GM12875 (cell line): ENCODE results near the gene STPG3.

ENCODE experiments used
- H3K4me3 ChIP-seq: one replicate; pipeline ENCODE4 v1.5.1; 2011; ENCODE audit warnings: low read depth, low read length, control low read depth
- CTCF ChIP-seq: IDR thresholded peaks from 2 replicates; pipeline ENCODE4 v1.5.1; 2011; ENCODE audit warnings: low read depth, mild to moderate bottlenecking, control low read depth, inconsistent platforms, low read length, moderate library complexity, borderline replicate concordance; ENCODE audit not compliant: insufficient read depth

Gene STPG3

DNA sequence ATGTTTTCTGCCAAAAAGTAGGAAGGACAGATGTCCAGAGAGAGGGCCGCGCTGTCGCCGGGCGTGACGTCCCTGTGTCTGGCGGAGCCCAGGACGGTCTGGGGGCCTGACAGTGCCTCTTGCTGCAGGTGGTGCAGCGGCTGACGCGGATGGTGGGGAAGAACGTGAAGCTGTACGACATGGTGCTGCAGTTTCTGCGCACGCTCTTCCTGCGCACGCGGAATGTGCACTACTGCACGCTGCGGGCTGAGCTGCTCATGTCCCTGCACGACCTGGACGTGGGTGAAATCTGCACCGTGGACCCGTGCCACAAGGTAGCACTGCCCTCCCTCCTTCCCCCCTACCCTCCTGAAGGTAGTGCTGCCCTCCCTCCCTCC, 11.8 kb downstream of the STPG3 start:
- TF ChIP-seq CTCF, result no peak
- no peak overlapping the region for H3K4me3 ChIP-seq

DNA sequence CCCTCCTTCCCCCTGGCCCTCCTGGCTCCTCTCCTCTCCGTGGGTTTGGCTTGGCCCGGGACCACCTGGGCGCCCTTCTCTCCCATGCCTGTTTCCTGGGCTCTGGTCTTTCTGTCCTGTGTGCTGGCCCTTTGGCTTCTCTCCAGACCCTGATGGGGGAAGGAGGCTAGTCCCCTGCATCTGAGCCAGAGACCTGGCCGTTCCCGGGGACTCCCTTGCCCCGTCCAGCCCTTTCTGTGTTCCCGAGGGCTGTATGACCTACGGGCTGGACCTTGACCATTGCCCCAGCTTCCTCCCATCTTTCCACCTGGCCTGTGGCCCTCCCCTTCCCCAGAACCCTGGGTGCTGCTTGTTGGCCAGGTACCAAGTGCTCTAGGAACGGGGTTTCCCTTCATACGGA, 12.4 kb downstream of the STPG3 start:
- TF ChIP-seq CTCF, result no peak
- H3K4me3 ChIP-seq, result no peak overlapping the region

DNA sequence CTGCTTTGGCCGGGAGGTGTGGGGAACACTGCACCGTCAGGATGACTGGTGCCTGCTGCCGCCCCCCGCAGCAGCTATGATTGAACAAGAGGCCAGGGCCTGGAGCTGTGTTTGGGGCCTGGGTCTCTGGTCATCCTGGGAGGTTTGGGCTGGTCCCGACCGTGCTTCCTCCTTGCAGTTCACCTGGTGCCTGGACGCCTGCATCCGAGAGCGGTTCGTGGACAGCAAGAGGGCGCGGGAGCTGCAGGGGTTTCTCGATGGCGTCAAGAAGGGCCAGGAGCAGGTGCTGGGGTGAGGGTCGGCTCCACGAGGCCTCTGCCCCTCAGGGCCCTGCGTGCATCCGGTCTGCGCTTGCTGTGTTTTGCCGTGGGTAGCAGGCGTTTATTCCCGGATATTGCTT, 13.0 kb downstream of the STPG3 start:
- TF ChIP-seq CTCF, result no peak
- H3K4me3 ChIP-seq, result no peak overlapping the region

DNA sequence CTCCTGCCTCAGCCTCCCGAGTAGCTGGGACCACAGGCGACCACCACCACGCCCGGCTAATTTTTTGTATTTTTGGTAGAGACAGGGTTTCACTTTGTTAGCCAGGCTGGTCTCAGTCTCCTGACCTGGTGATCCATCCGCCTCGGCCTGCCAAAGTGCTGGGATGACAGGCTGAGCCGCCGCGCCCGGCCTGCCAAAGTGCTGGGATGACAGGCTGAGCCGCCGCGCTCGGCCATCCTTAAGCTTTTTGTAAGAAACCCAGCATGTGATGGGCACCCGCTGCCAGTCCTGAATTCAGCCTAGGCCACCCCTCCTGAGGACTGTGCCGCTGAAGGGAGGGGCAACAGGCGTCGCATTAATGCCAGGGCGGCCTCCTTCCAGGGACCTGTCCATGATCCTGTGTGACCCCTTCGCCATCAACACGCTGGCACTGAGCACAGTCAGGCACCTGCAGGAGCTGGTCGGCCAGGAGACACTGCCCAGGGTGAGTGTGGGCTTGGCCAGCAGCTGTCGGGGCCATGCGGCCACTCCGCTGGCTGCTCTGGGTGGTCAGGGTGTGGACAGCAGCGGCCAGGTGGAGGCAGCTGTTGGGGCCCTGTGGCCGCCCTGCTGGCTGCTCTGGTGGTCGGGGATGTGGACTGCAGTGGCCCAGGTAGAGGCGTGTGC, 14.5 kb downstream of the STPG3 start:
- no peak overlapping the region for H3K4me3 ChIP-seq
- no peak for TF ChIP-seq CTCF

GRCh38 chr9:137266162-137266527, 15.1 kb downstream of the STPG3 start:
- H3K4me3 ChIP-seq, result no peak overlapping the region
- TF ChIP-seq CTCF, result no peak

DNA sequence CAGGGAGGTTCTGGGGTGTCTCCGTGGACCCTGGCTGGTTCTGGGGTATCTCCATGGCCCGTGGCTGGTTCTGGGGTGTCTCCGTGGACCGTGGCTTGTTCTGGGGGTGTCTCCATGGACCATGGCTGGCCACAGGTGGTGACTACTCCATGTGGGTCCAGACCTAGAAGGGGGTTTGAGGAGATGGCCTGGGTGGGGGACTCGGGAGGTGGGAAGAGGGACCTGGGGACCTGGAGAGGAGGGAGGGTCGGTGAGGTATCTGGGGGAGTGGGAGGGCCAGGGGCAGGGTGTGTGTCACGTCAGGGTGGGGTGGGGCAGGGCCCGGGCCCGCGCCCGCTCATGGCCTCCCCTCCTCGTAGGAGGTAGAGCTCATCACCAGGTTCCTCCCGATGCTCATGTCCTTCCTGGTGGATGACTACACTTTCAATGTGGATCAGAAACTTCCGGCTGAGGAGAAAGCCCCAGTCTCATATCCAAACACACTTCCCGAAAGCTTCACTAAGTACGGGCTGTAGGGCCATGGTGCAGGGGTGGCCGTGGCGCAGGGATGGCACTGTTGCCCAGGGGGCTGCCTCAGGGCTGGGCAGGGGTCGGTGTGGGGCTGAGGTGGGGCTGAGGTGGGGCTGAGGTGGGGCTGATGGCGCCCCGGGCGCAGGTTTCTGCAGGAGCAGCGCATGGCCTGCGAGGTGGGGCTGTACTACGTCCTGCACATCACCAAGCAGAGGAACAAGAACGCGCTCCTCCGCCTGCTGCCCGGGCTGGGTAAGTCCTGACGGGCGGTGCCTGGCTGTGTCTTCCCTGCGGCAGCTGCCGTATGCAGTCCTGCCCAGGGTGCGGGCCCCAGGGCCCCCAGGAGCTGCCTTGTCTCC, 15.7 kb downstream of the STPG3 start:
- H3K4me3 ChIP-seq, result no peak overlapping the region
- TF ChIP-seq CTCF, result no peak

GRCh38 chr9:137267933-137268355, 16.9 kb downstream of the STPG3 start:
- no peak overlapping the region for H3K4me3 ChIP-seq
- TF ChIP-seq CTCF, result no peak
